ENCODE measurements around the gene CDH4. TPM values are rescaled to one million over a fixed set of nuclear protein-coding genes. Genes with fewer than 3 reads are reported as not detected.

Gene CDH4
- total RNA-seq, 1 donor from 2014 or later, result 39.7 TPM

DNA sequence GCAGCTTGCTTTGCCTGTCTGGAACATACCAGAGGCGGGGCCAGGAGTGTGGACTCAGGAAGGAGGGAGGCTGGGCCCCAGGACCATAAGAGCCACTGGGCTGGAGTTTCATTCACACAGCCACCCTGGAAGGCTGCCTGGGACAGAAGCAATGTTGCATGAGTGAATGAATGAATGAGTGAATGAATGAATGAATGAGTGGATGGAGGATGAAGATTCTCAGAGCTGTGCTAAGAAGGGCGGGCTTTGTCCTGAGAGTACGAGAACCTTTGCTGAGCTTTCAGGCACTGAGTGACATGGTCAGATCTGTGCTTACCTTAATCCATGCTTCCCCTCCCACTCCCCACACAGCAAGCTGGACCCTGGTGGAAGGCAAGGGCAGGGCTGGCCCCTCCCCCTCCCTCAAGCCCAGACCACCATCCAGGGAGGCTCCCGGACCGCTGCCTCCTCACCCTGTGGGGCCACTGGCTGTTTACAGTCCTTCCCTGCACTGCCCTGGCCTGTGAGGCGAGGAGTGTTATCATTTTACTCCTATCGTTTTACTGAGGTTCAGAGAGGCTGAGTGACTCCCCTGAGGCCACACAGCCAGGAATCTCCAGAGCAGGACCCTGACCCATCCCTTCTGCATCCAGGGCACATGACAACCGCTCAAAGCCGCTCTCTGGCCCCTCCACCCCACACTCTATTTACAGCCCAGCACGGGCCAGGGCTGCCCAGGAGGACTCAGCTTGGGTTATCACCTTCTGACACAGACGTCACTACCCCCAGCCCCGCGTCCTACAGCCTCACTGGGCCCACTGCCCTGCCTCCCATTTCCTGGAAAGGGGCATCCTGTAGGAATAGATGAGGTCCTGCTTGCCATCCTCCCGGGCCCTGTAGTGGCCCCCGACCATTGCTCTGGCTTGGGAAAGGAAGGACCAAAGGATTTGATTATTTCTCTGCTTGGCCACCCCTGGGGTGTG is 543.9 kb downstream of the CDH4 start:
- no peak overlapping the region for H3K4me3 ChIP-seq (ENCODE audit: low read depth, low read length)
- no peak for TF ChIP-seq CTCF (IDR thresholded peaks at IDR 0.05; ENCODE audit: insufficient read depth, low read length, poor library complexity, severe bottlenecking)
- no peaks in the 10 kb centered on the region for H3K36me3 ChIP-seq (ENCODE audit: control insufficient read depth, insufficient read depth, low read length)
- no peak for DNase-seq (ENCODE audit: low read depth)
- H3K27me3 ChIP-seq (ENCODE audit: control insufficient read depth, insufficient read depth, low read length), result peaks cover 5% of the 10 kb centered on the region

DNA sequence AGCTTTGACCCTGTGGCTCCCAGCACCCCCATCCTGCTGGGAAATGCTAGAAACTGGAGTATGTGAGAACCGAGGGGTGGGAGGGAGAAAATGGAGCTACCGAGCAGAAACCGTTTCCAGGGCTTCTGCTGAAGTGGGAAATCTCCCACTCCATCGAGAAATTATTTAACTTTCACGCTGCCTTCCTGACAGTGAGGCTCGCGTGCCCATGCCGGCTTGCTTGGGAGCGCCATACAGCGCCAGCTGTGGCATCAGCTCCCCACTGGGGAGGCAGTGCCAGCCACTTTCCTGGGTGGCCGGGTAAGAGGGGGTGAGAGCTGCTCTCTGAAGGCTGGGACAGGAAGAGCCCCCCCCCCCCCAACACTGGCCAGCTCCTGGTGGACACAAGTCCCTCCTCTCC is 544.7 kb downstream of the CDH4 start:
- Histone ChIP-seq H3K4me3 (ENCODE audit: low read depth, low read length) (no peak overlapping the region), H3K36me3 (ENCODE audit: control insufficient read depth, insufficient read depth, low read length) (no peaks in the 10 kb centered on the region), H3K27me3 (ENCODE audit: control insufficient read depth, insufficient read depth, low read length) (peaks cover 12% of the 10 kb centered on the region)
- no peak for DNase-seq (ENCODE audit: low read depth)
- TF ChIP-seq CTCF (IDR thresholded peaks at IDR 0.05; ENCODE audit: insufficient read depth, low read length, poor library complexity, severe bottlenecking), result no peak

DNA sequence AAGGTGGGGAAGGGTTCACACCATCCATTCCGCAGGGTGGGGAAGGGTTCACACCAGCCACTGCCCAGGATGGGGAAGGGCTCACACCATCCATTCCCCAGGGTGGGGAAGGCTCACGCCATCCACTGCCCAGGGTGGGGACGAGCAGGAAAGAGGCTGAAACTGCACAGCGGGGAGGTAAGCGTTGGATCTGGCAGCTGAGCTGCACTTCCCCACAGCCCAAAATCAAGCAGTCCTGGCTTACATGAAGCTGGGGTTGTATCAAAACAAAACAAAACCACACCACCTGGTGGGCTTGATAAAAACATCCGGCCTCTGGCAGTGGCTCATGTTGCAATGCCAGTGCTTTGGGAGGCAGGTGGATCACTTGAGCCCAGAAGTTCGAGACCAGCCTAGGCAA is 545.1 kb downstream of the CDH4 start:
- no peak for DNase-seq (ENCODE audit: low read depth)
- peaks cover 16% of the 10 kb centered on the region for H3K27me3 ChIP-seq (ENCODE audit: control insufficient read depth, insufficient read depth, low read length)

DNA sequence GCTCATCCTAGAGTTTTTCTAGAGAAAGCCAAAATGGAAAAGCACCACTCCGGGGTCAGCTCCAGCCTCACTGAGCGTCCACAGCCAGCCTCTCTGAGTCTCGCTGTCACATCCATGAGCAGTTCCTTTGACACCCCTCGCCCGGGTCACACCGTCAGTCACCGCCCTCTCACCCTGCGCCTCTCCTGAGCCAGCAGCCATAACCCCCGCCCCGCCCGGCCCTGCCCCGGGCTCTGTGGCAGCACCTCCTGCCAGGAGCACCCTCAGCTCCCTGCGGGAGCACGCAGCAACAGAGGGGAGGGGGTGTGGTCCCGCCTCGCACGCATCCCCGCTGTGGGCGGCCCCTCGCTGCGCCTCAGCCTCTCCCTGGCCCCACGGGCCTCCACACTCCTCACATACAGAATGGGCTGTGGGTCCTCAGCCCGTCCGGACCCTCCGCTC is 545.9 kb downstream of the CDH4 start:
- peaks cover 23% of the 10 kb centered on the region for H3K27me3 ChIP-seq (ENCODE audit: control insufficient read depth, insufficient read depth, low read length)
- no peak for TF ChIP-seq CTCF (IDR thresholded peaks at IDR 0.05; ENCODE audit: insufficient read depth, low read length, poor library complexity, severe bottlenecking)
- H3K36me3 ChIP-seq (ENCODE audit: control insufficient read depth, insufficient read depth, low read length), result no peaks in the 10 kb centered on the region
- no peak overlapping the region for H3K4me3 ChIP-seq (ENCODE audit: low read depth, low read length)
- no peak for DNase-seq (ENCODE audit: low read depth)

More for the DNA sequence above, 545.1 kb downstream of the CDH4 start:
- Histone ChIP-seq H3K4me3 (ENCODE audit: low read depth, low read length) (no peak overlapping the region), H3K36me3 (ENCODE audit: control insufficient read depth, insufficient read depth, low read length) (no peaks in the 10 kb centered on the region)
- TF ChIP-seq CTCF (IDR thresholded peaks at IDR 0.05; ENCODE audit: insufficient read depth, low read length, poor library complexity, severe bottlenecking), result no peak

GRCh38 chr20:61798632-61799031 is 546.6 kb downstream of the CDH4 start:
- Histone ChIP-seq H3K36me3 (ENCODE audit: control insufficient read depth, insufficient read depth, low read length) (no peaks in the 10 kb centered on the region), H3K27me3 (ENCODE audit: control insufficient read depth, insufficient read depth, low read length) (peaks cover 27% of the 10 kb centered on the region), H3K4me3 (ENCODE audit: low read depth, low read length) (no peak overlapping the region)
- no peak for TF ChIP-seq CTCF (IDR thresholded peaks at IDR 0.05; ENCODE audit: insufficient read depth, low read length, poor library complexity, severe bottlenecking)
- DNase-seq (ENCODE audit: low read depth), result no peak
